ENCODE measurements around the gene P2RY12. TPM values are rescaled to one million over a fixed set of nuclear protein-coding genes. Genes with fewer than 3 reads are reported as not detected.

Gene P2RY12
- total and polyA plus RNA-seq, 2 donors (not counting 3 experiments of a cell fraction or from before 2014, with no cell fraction given): not detected

GRCh38 chr3:151403246-151403645, 18.7 kb upstream of the P2RY12 start:
- Histone ChIP-seq H3K4me1 (ENCODE audit: control insufficient read depth, extremely low read depth, insufficient read depth, low read length) (no peaks in the 10 kb centered on the region), H3K4me3 (replicated peaks in 1 of 3; ENCODE audit: insufficient read depth in 1 of 3, low read depth in 1 of 3, low read length in 3 of 3) (no peak overlapping the region), H4K20me1 (replicated peaks; ENCODE audit: control insufficient read depth, extremely low read depth, insufficient read depth, low read length) (no peaks in the 10 kb centered on the region), H3K27ac (ENCODE audit: insufficient read depth, low read depth, low read length) (no peak overlapping the region), H3K36me3 (ENCODE audit: control insufficient read depth in 2 of 2, extremely low read depth in 1 of 2, insufficient read depth in 2 of 2, low read length in 2 of 2) (no peaks in the 10 kb centered on the region), H3K4me2 (ENCODE audit: insufficient read depth, low read length) (no peak overlapping the region), H3K9me1 (replicated peaks; ENCODE audit: control insufficient read depth, extremely low read depth, insufficient read depth, low read length) (no peaks in the 10 kb centered on the region), H3K79me2 (ENCODE audit: control insufficient read depth, insufficient read depth, low read length) (no peaks in the 10 kb centered on the region), H3K27me3 (ENCODE audit: control insufficient read depth in 2 of 2, insufficient read depth in 2 of 2, low read length in 2 of 2) (peaks cover 1 to 2% of the 10 kb centered on the region in 2 experiments), H2AFZ (ENCODE audit: low read depth, low read length) (no peak overlapping the region), H3K9ac (replicated peaks; ENCODE audit: extremely low read depth, insufficient read depth, low read length) (no peak overlapping the region), H3K9me3 (replicated peaks; ENCODE audit: control insufficient read depth, insufficient read depth, low read length) (no peaks in the 10 kb centered on the region)
- no peak for FAIRE-seq
- TF ChIP-seq POLR2A (IDR thresholded peaks at IDR 0.05; ENCODE audit: low read depth, low read length) (no peak), POLR2AphosphoS5 (IDR thresholded peaks at IDR 0.05; ENCODE audit: insufficient read depth, low read depth, low read length) (no peak), JUN (IDR thresholded peaks at IDR 0.05; ENCODE audit: borderline replicate concordance, insufficient read depth, insufficient read length, low read depth) (no peak), GATA2 (IDR thresholded peaks at IDR 0.05; ENCODE audit: insufficient read depth, insufficient read length, low read depth, low read length) (no peak), MYC (IDR thresholded peaks at IDR 0.05; ENCODE audit: low read depth, low read length) (no peak), EZH2 (IDR thresholded peaks at IDR 0.05; ENCODE audit: borderline replicate concordance, low read depth, low read length, severe bottlenecking) (no peak), FOS (IDR thresholded peaks at IDR 0.05; ENCODE audit: borderline replicate concordance, insufficient read depth, low read length) (no peak)
- TF ChIP-seq, protein P1, sequence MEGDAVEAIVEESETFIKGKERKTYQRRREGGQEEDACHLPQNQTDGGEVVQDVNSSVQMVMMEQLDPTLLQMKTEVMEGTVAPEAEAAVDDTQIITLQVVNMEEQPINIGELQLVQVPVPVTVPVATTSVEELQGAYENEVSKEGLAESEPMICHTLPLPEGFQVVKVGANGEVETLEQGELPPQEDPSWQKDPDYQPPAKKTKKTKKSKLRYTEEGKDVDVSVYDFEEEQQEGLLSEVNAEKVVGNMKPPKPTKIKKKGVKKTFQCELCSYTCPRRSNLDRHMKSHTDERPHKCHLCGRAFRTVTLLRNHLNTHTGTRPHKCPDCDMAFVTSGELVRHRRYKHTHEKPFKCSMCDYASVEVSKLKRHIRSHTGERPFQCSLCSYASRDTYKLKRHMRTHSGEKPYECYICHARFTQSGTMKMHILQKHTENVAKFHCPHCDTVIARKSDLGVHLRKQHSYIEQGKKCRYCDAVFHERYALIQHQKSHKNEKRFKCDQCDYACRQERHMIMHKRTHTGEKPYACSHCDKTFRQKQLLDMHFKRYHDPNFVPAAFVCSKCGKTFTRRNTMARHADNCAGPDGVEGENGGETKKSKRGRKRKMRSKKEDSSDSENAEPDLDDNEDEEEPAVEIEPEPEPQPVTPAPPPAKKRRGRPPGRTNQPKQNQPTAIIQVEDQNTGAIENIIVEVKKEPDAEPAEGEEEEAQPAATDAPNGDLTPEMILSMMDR (IDR thresholded peaks at IDR 0.05; ENCODE audit: extremely low read depth in 1 of 2, insufficient read depth in 1 of 2, low read depth in 1 of 2, low read length in 2 of 2): no peak
- TF ChIP-seq, protein P2, sequence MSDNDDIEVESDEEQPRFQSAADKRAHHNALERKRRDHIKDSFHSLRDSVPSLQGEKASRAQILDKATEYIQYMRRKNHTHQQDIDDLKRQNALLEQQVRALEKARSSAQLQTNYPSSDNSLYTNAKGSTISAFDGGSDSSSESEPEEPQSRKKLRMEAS (IDR thresholded peaks at IDR 0.05; ENCODE audit: insufficient read depth, insufficient read length): no peak
- POLR2A ChIA-PET: no interaction called here
- intact Hi-C loops (cut with micrococcal nuclease): no loop called here
- BruUV-seq (replicated peaks): no TSS peak
- no peak for DNase-seq (ENCODE audit: low read depth, low spot score)
- CTCF ChIA-PET: no interaction called here
- dilution Hi-C loops (cut with MboI; ENCODE audit: extremely low pct_ligation_motif_present, low sequenced_read_pairs): no loop called here
